Stimulated activated CD8-positive, alpha-beta memory T cell treated with anti-CD3 and anti-CD28 coated beads, Interleukin-12 subunit alpha, Interleukin-12 subunit beta, amount 100 ng/mL, for 4 hours (primary cell): ENCODE results near the gene ATP8B1.
"Not testable (repeated sequence)": the region's sequence is repeated elsewhere in the genome, so short reads cannot be mapped to it uniquely, and the experiment has no call there.

Source experiments
- DNase-seq: peaks from one replicate; pipeline ENCODE4 v3.0.0-alpha.2; 2020; ENCODE audit warnings: low read depth

Gene ATP8B1

GRCh38 chr18:57803103-57803969 is at the start of gene ATP8B1:
TSS of gene ATP8B1 (minus strand) at chr18:57803315. CDS start at chr18:57731807, 71,508 bp downstream.
- no peak for DNase-seq

- no peak for DNase-seq
Measured at GRCh38 chr18:57850063-57850462, 46.9 kb upstream of the ATP8B1 start.

- not testable (repeated sequence) for DNase-seq
Measured at GRCh38 chr18:57848374-57848773, 45.3 kb upstream of the ATP8B1 start.

GRCh38 chr18:57847431-57847830 is 44.3 kb upstream of the ATP8B1 start:
- not testable (repeated sequence) for DNase-seq

- no peak for DNase-seq
Measured at GRCh38 chr18:57846258-57846657, 43.1 kb upstream of the ATP8B1 start.

- DNase-seq, result no peak
Measured at GRCh38 chr18:57845605-57846074, 42.5 kb upstream of the ATP8B1 start.

- DNase-seq, result no peak
Measured at GRCh38 chr18:57844319-57844718, 41.2 kb upstream of the ATP8B1 start.

- no peak for DNase-seq
Measured at GRCh38 chr18:57843386-57843785, 40.3 kb upstream of the ATP8B1 start.

GRCh38 chr18:57841568-57841967 is 38.5 kb upstream of the ATP8B1 start:
- DNase-seq, result no peak

- DNase-seq, result no peak
Measured at GRCh38 chr18:57839942-57840381, 36.8 kb upstream of the ATP8B1 start.

- no peak for DNase-seq
Measured at GRCh38 chr18:57837917-57838548, 34.9 kb upstream of the ATP8B1 start.

GRCh38 chr18:57836557-57836956 is 33.4 kb upstream of the ATP8B1 start:
- no peak for DNase-seq

- no peak for DNase-seq
Measured at GRCh38 chr18:57835904-57836303, 32.8 kb upstream of the ATP8B1 start.

GRCh38 chr18:57834616-57835015 is 31.5 kb upstream of the ATP8B1 start:
- DNase-seq, result no peak

GRCh38 chr18:57833441-57834101 is 30.5 kb upstream of the ATP8B1 start:
- no peak for DNase-seq

- DNase-seq, result no peak
Measured at GRCh38 chr18:57832730-57833129, 29.6 kb upstream of the ATP8B1 start.

GRCh38 chr18:57831597-57832377 is 28.7 kb upstream of the ATP8B1 start:
- no peak for DNase-seq

- no peak for DNase-seq
Measured at GRCh38 chr18:57827646-57828045, 24.5 kb upstream of the ATP8B1 start.

- DNase-seq, result no peak
Measured at GRCh38 chr18:57826252-57826651, 23.1 kb upstream of the ATP8B1 start.

- DNase-seq, result not testable (repeated sequence)
Measured at GRCh38 chr18:57820583-57820982, 17.5 kb upstream of the ATP8B1 start.

GRCh38 chr18:57819671-57820460 is 16.8 kb upstream of the ATP8B1 start:
- no peak for DNase-seq
